Suppressor macrophage treated with lipopolysaccharide for 1 hour (primary cell): ENCODE data around the gene MORF4L2.
A peak's percentile ranks its signal among the peaks of the same experiment; 100 is the strongest.

Source experiments
- DNase-seq, 3 donors: peaks; one replicate each; pipeline ENCODE4 v3.0.0-alpha.2; 2020 to 2022

Gene MORF4L2

DNA sequence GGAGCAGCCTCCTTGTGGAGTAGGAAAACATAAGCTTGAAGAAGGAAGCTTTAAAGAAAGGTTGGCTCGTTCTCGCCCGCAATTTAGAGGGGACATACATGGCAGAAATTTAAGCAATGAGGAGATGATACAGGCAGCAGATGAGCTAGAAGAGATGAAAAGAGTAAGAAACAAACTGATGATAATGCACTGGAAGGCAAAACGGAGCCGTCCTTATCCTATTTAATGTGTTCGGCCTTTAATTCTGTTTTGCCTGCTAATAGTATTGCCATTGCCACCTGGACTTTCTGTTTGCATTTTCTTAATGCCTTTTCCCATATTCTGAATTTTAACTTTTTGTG is 56.4 kb downstream of the MORF4L2 start:
- no peak for DNase-seq

DNA sequence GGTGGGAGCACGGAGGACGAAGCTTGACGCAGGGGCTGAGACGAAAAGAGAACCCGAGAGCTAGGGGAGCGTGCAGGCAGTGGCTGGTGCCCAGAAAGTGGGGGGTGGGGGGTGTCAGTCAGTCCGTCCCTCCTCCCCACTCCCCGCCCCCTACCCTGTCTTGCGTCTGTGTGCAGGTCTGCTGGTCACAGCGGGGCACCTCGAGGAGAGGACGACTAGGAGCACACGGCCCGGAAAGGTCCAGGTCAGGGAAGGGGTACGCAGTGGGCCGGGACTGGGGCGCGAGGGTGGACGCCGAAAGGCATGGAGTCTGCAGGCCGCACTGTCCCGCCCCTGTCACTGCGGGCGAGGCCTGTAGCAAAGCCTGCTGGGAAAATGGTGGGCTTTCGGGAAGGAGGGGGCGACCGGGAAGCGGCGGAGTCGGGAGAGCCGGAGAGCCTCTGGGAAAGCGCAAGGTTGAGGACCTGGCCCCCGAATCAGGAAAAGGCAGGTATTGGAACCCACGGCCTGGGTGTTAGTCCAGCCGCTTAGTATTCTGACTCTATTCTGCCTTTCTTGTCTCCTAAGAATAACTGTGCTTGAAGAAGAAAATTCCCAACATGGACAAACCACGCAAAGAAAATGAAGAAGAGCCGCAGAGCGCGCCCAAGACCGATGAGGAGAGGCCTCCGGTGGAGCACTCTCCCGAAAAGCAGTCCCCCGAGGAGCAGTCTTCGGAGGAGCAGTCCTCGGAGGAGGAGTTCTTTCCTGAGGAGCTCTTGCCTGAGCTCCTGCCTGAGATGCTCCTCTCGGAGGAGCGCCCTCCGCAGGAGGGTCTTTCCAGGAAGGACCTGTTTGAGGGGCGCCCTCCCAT is 57.0 kb downstream of the MORF4L2 start:
- peak; percentile 26 to 65 (median 36) for DNase-seq

GRCh38 chrX:103628386-103629317 is 57.8 kb downstream of the MORF4L2 start, which contains the start of gene TCEAL1:
TSS of gene TCEAL1 (plus strand) at chrX:103628975. CDS start at chrX:103629917, 942 bp downstream.
- DNase-seq: peak; percentile 27 to 50 (median 33)

- DNase-seq: peak; percentile 39 to 67 (median 57)
Measured at GRCh38 chrX:103626855-103627254, 59.6 kb downstream of the MORF4L2 start.
